OCI-LY1 (cell line): ENCODE results near the gene CRACDL.

ENCODE experiments used
- CTCF ChIP-seq: fragments of 200-600 bp; sonication (generic), shearing (Covaris generic); IDR thresholded peaks from 2 replicates; pipeline ENCODE4 v1.5.1; 2017; ENCODE audit warnings: mild to moderate bottlenecking, antibody characterized with exemption, low read length, moderate library complexity, mixed read lengths
- EZH2 ChIP-seq: fragments of 200-600 bp; sonication (generic), shearing (Covaris generic); IDR thresholded peaks from 2 replicates; pipeline ENCODE4 v1.8.0; 2017; ENCODE audit warnings: borderline replicate concordance, mixed run types, mild to moderate bottlenecking, antibody characterized with exemption, low read length, moderate library complexity, mixed read lengths

- TF ChIP-seq CTCF (no peak), EZH2 (no peak)
Observed at GRCh38 chr2:98893911-98894321, 42.1 kb downstream of the CRACDL start.
